Keratinocyte (primary cell): Measurements from ENCODE around the gene CNGA3. TPM values are rescaled to one million over a fixed set of nuclear protein-coding genes. Genes with fewer than 3 reads are reported as not detected.
"Not testable (repeated sequence)": the region's sequence is repeated elsewhere in the genome, so short reads cannot be mapped to it uniquely, and the experiment has no call there.

Source experiments
- DNase-seq: peaks from one replicate; pipeline ENCODE4 v3.0.0-alpha.2; 2011; ENCODE audit warnings: low read depth, missing footprints, low spot score
- FAIRE-seq: peaks from 2 replicates; lab custom pipeline; 2011; peaks lifted over from hg19 to GRCh38; lab: Jason Lieb, UNC
- H2AFZ ChIP-seq: 2 replicates; pipeline ENCODE4 v1.6.0; 2012; ENCODE audit warnings: low read length, control low read depth, inconsistent platforms; ENCODE audit not compliant: control insufficient read depth
- H3K27ac ChIP-seq: 2 replicates; pipeline ENCODE4 v1.5.1; 2011; ENCODE audit warnings: low read length; ENCODE audit not compliant: control insufficient read depth, insufficient read depth
- H3K27me3 ChIP-seq: 3 replicates; pipeline ENCODE4 v1.6.0; 2011; ENCODE audit warnings: low read length; ENCODE audit not compliant: control insufficient read depth, insufficient read depth; ENCODE audit errors: extremely low read depth
- H3K36me3 ChIP-seq, 2 experiments: 2 replicates in 1 of 2; 3 replicates in 1 of 2; pipeline ENCODE4 v1.5.1; 2011; ENCODE audit warnings: low read length in 2 of 2, mild to moderate bottlenecking in 1 of 2; ENCODE audit not compliant: control insufficient read depth in 2 of 2, insufficient read depth in 2 of 2; ENCODE audit errors: extremely low read depth in 1 of 2
- H3K4me1 ChIP-seq: 3 replicates; pipeline ENCODE4 v1.5.1; 2011; ENCODE audit warnings: low read length; ENCODE audit not compliant: control insufficient read depth, insufficient read depth; ENCODE audit errors: extremely low read depth
- H3K4me2 ChIP-seq: 3 replicates; pipeline ENCODE4 v1.6.0; 2011; ENCODE audit warnings: low read depth, low read length; ENCODE audit not compliant: control insufficient read depth, insufficient read depth; ENCODE audit errors: extremely low read depth
- H3K4me3 ChIP-seq, 3 experiments: fragments of 200-600 bp in 1 of 3; sonication (generic) in 1 of 3; 2 replicates in 2 of 3; 3 replicates in 1 of 3; pipeline ENCODE4 v1.5.1; 2011 to 2016; ENCODE audit warnings: low read length in 3 of 3, mild to moderate bottlenecking in 3 of 3, control low read depth in 2 of 3, inconsistent platforms in 1 of 3, low read depth in 1 of 3, mixed read lengths in 1 of 3, mixed run types in 1 of 3, moderate library complexity in 1 of 3; ENCODE audit not compliant: control insufficient read depth in 2 of 3, insufficient read depth in 2 of 3; ENCODE audit errors: extremely low read depth in 1 of 3
- H3K79me2 ChIP-seq: 2 replicates; pipeline ENCODE4 v1.6.0; 2012; ENCODE audit warnings: low read length; ENCODE audit not compliant: control insufficient read depth, insufficient read depth
- H3K9ac ChIP-seq: 3 replicates; pipeline ENCODE4 v1.6.0; 2011; ENCODE audit warnings: low read length; ENCODE audit not compliant: control insufficient read depth, insufficient read depth; ENCODE audit errors: extremely low read depth
- H3K9me1 ChIP-seq: 3 replicates; pipeline ENCODE4 v1.6.0; 2011; ENCODE audit warnings: low read length; ENCODE audit not compliant: control insufficient read depth, insufficient read depth; ENCODE audit errors: extremely low read depth
- H3K9me3 ChIP-seq: 2 replicates; pipeline ENCODE4 v1.5.1; 2012; ENCODE audit warnings: low read depth, low read length; ENCODE audit not compliant: control insufficient read depth
- H4K20me1 ChIP-seq: 3 replicates; pipeline ENCODE4 v1.6.0; 2011; ENCODE audit warnings: low read length; ENCODE audit not compliant: control insufficient read depth, insufficient read depth; ENCODE audit errors: extremely low read depth
- EZH2 ChIP-seq: IDR thresholded peaks from one replicate; pipeline ENCODE4 v1.6.1; 2012; ENCODE audit warnings: inconsistent platforms, mild to moderate bottlenecking, low read length, moderate library complexity
- dilution Hi-C: fragments of 300-500 bp; cut with MboI; formaldehyde crosslinking; loops from one replicate; pipeline ENCODE4 v1.7.0; 2020; ENCODE audit warnings: low sequenced_read_pairs; ENCODE audit not compliant: extremely low pct_ligation_motif_present
- polyA plus RNA-seq, 5 experiments: library from polyadenylated mRNA; depleted of rRNA in 3 of 5; stranded (reverse) in 3 of 5; stranded (forward) in 1 of 5; unstranded in 1 of 5; fragments of >200 nt; gene quantifications; 1 replicate in 1 of 5; 2 replicates in 3 of 5; 3 replicates in 1 of 5; pipeline versions ENCODE4 v1.2.1 to v1.2.3, GENCODE V29; 2011 to 2012; ENCODE audit warnings: missing spikeins in 2 of 5, low read depth in 1 of 5, low replicate concordance in 1 of 5
- TF ChIP-seq, protein P1 (sequence below), 3 experiments: IDR thresholded peaks in 1 of 3; conservative IDR thresholded peaks in 1 of 3; optimal IDR thresholded peaks in 1 of 3; 2 replicates in 2 of 3; 3 replicates in 1 of 3; pipeline versions ENCODE3 to v1.5.1; 2011; ENCODE audit warnings: low read length in 3 of 3, mild to moderate bottlenecking in 3 of 3, moderate library complexity in 2 of 3, control low read depth in 1 of 3, inconsistent platforms in 1 of 3; ENCODE audit not compliant: insufficient read depth in 2 of 3; ENCODE audit errors: extremely low read depth in 1 of 3

The CNGA3 gene
- polyA plus RNA-seq, 1 donor (not counting 4 experiments of a cell fraction or from before 2014, with no cell fraction given) = 0.01 TPM

DNA sequence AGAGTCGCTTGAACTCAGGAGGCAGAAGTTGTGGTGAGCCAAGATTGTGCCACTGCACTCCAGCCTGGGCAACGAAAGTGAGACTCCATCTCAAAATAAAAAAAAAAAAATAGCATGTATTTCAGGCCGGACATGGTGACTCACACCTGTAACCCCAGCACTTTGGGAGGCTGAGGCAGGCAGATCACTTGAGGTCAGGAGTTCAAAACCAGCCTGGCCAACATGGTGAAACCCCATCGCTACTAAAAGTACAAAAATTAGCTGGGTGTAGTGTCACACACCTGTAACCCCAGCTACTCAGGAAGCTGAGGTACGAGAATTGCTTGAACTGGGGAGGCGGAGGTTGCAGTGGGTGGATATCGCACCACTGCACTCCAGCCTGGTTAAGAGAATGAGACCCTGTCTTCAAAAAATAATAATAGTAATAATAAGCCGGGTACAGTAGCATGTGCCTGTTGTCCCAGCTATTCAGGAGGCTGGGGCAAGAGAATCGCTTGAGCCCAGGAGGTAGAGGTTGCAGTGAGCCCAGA, 69.5 kb downstream of the CNGA3 start:
- FAIRE-seq, H3K27me3 ChIP-seq, H3K4me1 ChIP-seq, H3K27ac ChIP-seq, H3K9me3 ChIP-seq, H3K9ac ChIP-seq, H3K9me1 ChIP-seq, H3K4me2 ChIP-seq, H3K36me3 ChIP-seq, H3K4me3 ChIP-seq, H3K79me2 ChIP-seq, DNase-seq, dilution Hi-C loops, H2AFZ ChIP-seq, H4K20me1 ChIP-seq: not testable (repeated sequence)

DNA sequence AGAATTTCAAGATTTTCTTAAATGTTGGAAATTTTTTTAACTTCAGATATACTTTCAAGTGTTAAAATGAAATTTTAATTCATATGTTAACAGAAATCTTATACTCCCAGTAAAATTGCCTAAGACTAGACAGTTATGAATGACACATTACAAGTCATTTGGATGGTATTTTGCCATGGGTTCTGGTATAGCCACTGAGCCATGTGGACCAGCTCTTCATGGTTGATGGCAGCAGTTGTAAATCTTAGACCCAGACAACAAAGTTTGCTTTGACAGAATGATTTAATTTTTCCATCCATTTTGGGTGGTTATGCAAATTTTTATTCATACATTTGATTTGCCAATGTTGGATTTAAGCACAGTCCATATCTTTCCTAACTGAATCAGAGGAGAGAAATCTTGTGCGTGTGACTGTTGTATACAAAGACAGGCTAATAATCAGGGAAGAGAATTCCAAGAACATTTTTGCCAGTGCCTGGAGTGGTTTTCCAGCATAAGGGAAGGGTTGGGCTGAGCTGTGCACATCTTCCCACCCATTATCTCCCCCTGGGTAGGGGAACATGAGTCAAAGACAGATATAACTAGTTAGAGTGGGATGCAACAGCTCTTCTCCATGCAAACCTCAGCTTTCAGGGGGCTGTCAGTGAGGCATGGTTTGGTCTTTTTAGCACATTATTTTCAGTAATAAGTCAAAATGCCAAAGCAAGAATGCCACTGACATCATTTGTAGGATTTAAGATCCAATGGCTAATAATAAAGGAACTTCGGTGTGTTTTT, 70.3 kb downstream of the CNGA3 start:
- no peak overlapping the region for H3K9ac ChIP-seq
- H2AFZ ChIP-seq = no peak overlapping the region
- no peaks in the 10 kb centered on the region for H3K9me3 ChIP-seq
- no peaks in the 10 kb centered on the region for H3K9me1 ChIP-seq
- DNase-seq = no peak
- H3K4me1 ChIP-seq = no peaks in the 10 kb centered on the region
- FAIRE-seq = no peak
- no peaks in the 10 kb centered on the region for H3K27me3 ChIP-seq
- no peaks in the 10 kb centered on the region for H3K79me2 ChIP-seq
- dilution Hi-C loops = no loop called here
- no peaks in the 10 kb centered on the region for H3K36me3 ChIP-seq
- no peak overlapping the region for H3K4me3 ChIP-seq
- H4K20me1 ChIP-seq = no peaks in the 10 kb centered on the region
- TF ChIP-seq, protein P1, sequence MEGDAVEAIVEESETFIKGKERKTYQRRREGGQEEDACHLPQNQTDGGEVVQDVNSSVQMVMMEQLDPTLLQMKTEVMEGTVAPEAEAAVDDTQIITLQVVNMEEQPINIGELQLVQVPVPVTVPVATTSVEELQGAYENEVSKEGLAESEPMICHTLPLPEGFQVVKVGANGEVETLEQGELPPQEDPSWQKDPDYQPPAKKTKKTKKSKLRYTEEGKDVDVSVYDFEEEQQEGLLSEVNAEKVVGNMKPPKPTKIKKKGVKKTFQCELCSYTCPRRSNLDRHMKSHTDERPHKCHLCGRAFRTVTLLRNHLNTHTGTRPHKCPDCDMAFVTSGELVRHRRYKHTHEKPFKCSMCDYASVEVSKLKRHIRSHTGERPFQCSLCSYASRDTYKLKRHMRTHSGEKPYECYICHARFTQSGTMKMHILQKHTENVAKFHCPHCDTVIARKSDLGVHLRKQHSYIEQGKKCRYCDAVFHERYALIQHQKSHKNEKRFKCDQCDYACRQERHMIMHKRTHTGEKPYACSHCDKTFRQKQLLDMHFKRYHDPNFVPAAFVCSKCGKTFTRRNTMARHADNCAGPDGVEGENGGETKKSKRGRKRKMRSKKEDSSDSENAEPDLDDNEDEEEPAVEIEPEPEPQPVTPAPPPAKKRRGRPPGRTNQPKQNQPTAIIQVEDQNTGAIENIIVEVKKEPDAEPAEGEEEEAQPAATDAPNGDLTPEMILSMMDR (optimal IDR thresholded peaks at IDR 0.05 in 1 of 3, IDR thresholded peaks at IDR 0.05 in 1 of 3, conservative IDR thresholded peaks at IDR 0.05 in 1 of 3; ENCODE audit: extremely low read depth in 1 of 3, insufficient read depth in 2 of 3, low read length in 3 of 3) = no peak
- no peak for TF ChIP-seq EZH2
- H3K4me2 ChIP-seq = no peak overlapping the region
- no peak overlapping the region for H3K27ac ChIP-seq
